HL-60 (cell line): ENCODE results near the gene SCLY.

Source experiments
- DNase-seq, 2 experiments: peaks; one replicate each; pipeline ENCODE4 v3.0.0-alpha.2; 2010 to 2020; ENCODE audit warnings: low read depth in 1 of 2, low spot score in 1 of 2
- H3K27ac ChIP-seq: fragments of 250-450 bp; sonication (Bioruptor Pico); replicated peaks from 2 replicates; pipeline ENCODE4 v1.5.1; 2020; ENCODE audit warnings: mild to moderate bottlenecking, moderate library complexity
- H3K27me3 ChIP-seq: fragments of 250-450 bp; sonication (Bioruptor Pico); 2 replicates; pipeline ENCODE4 v1.5.1; 2021; ENCODE audit warnings: mild to moderate bottlenecking, moderate library complexity; ENCODE audit not compliant: insufficient read depth, poor library complexity, severe bottlenecking
- H3K4me3 ChIP-seq: replicated peaks from 2 replicates; pipeline ENCODE4 v1.5.1; 2011; ENCODE audit warnings: mild to moderate bottlenecking, control low read depth, low read length; ENCODE audit not compliant: insufficient read depth
- GABPA ChIP-seq: IDR thresholded peaks from 2 replicates; pipeline ENCODE4 v1.6.1; 2012; ENCODE audit warnings: low read depth
- POLR2AphosphoS5 ChIP-seq: IDR thresholded peaks from 2 replicates; pipeline ENCODE4 v1.6.1; 2012; ENCODE audit warnings: low read depth
- SPI1 ChIP-seq: IDR thresholded peaks from 2 replicates; pipeline ENCODE4 v1.6.1; 2012; ENCODE audit warnings: low read depth, mild to moderate bottlenecking, borderline replicate concordance
- TF ChIP-seq, protein P1 (sequence below): IDR thresholded peaks from 2 replicates; pipeline ENCODE4 v1.6.1; 2012; ENCODE audit warnings: low read depth; ENCODE audit not compliant: insufficient replicate concordance
- TF ChIP-seq, protein P2 (sequence below): IDR thresholded peaks from one replicate; pipeline ENCODE4 v1.5.1; 2011; ENCODE audit warnings: low read length, control low read depth, inconsistent platforms; ENCODE audit not compliant: insufficient read depth

Gene SCLY

DNA sequence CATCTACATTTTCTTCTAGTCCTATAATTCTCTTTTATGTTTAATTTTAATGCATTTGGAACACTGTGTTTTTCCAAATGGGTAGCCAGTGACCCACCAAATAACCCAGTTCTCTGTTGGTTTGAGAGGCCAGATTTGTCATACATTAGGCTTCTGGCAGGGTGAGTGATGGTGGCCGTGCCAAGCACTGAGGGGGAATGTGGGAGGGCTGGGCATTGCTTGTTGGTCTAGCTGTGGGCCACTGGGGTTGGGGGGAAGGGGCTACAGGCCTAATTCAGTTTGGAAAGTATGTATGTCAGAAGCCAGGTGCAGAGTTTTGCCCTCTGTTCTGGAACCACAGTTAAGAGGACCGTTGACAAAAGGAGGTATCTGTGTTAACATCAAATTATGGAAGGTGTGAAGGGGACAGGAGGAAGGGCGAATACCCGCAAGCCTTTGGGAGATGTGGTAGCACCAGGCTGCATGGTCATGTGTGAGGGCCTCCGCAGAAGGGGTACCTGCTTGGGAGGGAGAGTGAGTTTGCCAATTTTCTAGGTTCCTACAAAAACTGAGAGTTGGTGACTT, 38.1 kb upstream of the SCLY start:
- Histone ChIP-seq H3K27ac (no peak overlapping the region), H3K27me3 (no peaks in the 10 kb centered on the region), H3K4me3 (no peak overlapping the region)
- TF ChIP-seq, protein P1, sequence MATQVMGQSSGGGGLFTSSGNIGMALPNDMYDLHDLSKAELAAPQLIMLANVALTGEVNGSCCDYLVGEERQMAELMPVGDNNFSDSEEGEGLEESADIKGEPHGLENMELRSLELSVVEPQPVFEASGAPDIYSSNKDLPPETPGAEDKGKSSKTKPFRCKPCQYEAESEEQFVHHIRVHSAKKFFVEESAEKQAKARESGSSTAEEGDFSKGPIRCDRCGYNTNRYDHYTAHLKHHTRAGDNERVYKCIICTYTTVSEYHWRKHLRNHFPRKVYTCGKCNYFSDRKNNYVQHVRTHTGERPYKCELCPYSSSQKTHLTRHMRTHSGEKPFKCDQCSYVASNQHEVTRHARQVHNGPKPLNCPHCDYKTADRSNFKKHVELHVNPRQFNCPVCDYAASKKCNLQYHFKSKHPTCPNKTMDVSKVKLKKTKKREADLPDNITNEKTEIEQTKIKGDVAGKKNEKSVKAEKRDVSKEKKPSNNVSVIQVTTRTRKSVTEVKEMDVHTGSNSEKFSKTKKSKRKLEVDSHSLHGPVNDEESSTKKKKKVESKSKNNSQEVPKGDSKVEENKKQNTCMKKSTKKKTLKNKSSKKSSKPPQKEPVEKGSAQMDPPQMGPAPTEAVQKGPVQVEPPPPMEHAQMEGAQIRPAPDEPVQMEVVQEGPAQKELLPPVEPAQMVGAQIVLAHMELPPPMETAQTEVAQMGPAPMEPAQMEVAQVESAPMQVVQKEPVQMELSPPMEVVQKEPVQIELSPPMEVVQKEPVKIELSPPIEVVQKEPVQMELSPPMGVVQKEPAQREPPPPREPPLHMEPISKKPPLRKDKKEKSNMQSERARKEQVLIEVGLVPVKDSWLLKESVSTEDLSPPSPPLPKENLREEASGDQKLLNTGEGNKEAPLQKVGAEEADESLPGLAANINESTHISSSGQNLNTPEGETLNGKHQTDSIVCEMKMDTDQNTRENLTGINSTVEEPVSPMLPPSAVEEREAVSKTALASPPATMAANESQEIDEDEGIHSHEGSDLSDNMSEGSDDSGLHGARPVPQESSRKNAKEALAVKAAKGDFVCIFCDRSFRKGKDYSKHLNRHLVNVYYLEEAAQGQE, result no peak
- TF ChIP-seq POLR2AphosphoS5, result no peak
- TF ChIP-seq SPI1, result no peak
- TF ChIP-seq, protein P2, sequence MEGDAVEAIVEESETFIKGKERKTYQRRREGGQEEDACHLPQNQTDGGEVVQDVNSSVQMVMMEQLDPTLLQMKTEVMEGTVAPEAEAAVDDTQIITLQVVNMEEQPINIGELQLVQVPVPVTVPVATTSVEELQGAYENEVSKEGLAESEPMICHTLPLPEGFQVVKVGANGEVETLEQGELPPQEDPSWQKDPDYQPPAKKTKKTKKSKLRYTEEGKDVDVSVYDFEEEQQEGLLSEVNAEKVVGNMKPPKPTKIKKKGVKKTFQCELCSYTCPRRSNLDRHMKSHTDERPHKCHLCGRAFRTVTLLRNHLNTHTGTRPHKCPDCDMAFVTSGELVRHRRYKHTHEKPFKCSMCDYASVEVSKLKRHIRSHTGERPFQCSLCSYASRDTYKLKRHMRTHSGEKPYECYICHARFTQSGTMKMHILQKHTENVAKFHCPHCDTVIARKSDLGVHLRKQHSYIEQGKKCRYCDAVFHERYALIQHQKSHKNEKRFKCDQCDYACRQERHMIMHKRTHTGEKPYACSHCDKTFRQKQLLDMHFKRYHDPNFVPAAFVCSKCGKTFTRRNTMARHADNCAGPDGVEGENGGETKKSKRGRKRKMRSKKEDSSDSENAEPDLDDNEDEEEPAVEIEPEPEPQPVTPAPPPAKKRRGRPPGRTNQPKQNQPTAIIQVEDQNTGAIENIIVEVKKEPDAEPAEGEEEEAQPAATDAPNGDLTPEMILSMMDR, result no peak
- TF ChIP-seq GABPA, result no peak
- no peak for DNase-seq

DNA sequence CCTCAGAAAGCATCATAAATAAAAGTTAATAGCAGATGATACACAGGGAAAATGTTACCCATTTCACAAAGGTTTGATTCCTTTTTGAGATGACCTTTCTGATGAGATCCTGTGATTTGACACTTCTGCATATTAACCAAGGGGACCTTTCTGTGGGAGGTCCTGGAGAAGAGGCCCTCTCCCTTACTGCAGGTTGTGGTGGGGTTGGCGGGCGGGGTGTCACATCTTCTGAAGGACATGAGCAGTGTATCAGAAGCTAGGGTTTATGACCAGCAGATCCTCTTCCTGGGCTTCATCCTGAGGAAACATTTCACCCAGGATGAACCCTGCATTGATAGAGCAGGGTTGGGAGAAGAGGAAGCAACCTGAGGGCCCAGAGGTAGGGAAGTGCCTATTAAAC, 37.2 kb upstream of the SCLY start:
- TF ChIP-seq, protein P1, result no peak
- TF ChIP-seq POLR2AphosphoS5, result no peak
- no peak for DNase-seq
- H3K27me3 ChIP-seq, result no peaks in the 10 kb centered on the region
- no peak overlapping the region for H3K27ac ChIP-seq
- H3K4me3 ChIP-seq, result no peak overlapping the region

DNA sequence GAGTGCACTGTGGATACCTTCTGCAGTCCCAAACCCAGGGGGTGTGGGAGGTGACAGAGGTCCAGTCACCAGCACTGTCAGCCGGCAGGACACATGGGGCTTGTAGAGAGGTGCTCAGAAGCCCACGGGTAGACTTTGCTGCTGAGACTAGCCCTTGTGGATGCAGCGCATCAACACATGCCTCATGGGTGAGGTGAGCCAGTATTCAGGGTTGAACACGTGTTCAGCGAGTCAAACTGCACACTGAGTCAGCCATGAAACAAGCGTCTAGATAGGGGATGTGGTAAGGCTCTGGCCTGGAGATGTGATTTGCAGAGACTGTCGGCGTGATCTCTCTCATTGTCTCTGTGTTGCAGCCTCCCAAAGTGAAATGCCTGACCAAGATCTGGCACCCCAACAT, 35.8 kb upstream of the SCLY start:
- no peak overlapping the region for H3K27ac ChIP-seq
- no peak for DNase-seq
- TF ChIP-seq SPI1, result no peak
- TF ChIP-seq POLR2AphosphoS5, result no peak
- no peak for TF ChIP-seq GABPA
- TF ChIP-seq, protein P2, result no peak
- TF ChIP-seq, protein P1, result no peak

More for the DNA sequence above, 35.8 kb upstream of the SCLY start:
- no peak overlapping the region for H3K4me3 ChIP-seq
- no peaks in the 10 kb centered on the region for H3K27me3 ChIP-seq
